Mucosa of gallbladder (tissue), 1 donor: Measurements from ENCODE around the gene CDK18. TPM values are rescaled to one million over a fixed set of nuclear protein-coding genes. Genes with fewer than 3 reads are reported as not detected.
"Not testable (repeated sequence)": the region's sequence is repeated elsewhere in the genome, so short reads cannot be mapped to it uniquely, and the experiment has no call there.

Experiments
- DNase-seq: peaks from one replicate; pipeline ENCODE4 v3.0.0-alpha.2; 2020; ENCODE audit warnings: low spot score
- total RNA-seq: library from RNA; stranded (reverse); gene quantifications from one replicate; pipeline ENCODE4 v1.2.1, GENCODE V29; 2021
- donor health status: DM: no; HTN: no; CAD: no.

Gene CDK18
- 76.4 TPM for total RNA-seq

DNA sequence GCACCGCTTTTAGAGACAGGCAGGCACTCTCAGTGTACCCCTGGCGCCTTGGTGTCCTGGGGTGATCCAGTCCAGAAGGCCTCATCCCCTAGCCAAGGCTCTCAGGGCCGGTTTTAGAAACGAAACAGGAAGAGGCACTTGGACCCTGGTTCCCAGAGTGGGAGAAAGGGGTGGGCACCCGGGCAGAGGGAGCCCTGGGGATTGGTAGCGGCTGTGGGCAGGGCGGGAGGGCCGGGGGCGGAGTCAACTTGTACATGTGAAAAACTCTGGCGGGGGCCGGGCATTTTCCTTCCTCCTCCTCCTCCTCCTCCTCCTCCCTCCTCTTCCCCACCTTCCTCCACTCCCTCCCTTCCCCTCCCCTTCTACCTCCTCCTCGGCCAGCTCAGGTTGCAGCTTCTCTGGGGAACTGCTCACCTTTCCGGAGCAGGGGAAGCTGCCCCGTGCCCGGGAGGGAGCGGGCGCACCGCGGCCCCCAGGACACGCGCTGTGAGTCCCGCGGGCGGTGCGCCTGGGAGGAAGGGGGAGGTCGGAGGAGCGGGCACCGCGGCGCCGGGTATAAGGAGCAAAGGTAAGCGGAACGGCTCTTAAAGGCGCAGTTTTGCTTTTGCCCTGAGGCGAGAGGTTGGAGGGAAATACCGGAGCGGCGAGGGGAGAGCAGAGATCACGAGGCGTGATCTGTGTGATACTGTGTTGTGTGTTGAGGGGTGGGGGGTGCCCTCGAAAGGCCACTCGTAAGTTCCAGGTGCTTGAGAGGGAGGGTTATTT is at the start of gene CDK18:
Gene CDK18, plus strand, starts transcription at position 359 of the 765 bp plus-strand sequence. CDS start 18,499 bp downstream, outside the sequence.
- peak; percentile 88 for DNase-seq

DNA sequence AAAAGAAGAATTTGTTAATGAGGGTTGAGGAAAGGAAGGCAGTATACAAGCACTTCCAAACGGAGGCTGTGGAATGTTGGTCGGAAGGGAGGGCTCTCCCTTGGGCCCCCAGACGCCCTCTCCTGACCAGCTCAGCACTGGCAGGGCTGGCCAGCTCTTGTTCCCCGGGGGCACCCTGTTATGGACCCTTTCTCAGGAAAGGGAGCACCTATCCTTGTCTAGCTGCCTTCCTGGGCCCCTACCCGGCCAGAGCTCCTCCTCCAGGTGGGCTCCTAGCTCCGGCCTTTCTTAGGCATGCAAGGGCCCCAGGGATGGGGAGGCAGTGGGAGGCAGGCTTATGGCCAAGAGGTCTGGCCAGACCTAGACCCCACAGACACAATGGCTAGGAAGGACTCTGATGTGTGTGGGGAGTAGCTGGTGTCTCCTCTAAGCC is 49.5 kb upstream of the CDK18 start:
- no peak for DNase-seq

DNA sequence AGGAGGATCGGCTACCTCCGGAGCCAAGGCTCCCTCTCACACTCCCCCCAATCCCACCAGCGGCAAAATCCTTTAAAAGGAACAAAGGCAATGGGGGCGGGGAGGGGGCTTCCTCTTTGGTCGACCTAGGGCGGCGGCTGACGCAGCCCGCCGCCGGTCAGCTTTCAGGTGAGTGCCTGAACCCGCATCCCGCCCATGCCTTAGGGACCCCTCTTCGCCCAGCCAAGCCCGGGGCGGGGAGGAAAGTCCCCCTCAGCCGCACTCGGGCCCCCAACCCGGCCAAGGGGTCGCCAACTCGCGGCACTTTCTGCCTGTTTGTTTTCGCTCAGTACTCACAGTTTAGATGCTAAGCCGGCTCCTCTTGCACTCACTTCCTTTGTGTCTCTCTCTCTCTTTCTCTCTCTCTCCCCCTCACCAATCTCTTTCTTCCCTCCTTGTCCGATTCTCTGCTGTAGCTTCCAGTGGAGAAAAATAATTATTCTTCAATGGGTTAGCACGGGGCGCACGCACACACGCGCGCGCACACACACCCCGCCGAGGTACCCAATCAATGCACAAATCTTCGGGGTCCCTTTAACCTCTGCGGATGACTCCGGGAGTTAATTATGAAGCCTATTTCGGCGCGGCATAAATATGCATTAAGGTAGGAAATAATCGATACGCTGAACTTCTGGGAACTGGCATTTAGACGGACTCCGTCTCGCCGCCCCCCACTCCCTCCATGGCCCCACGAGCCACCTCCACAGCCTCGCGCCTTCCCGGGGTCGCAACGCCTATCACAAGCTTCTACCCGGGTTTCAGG is 48.7 kb upstream of the CDK18 start, which contains the start of gene BLACAT1:
Gene BLACAT1, minus strand, starts transcription at position 465 of the 802 bp plus-strand sequence.
- DNase-seq = no peak

DNA sequence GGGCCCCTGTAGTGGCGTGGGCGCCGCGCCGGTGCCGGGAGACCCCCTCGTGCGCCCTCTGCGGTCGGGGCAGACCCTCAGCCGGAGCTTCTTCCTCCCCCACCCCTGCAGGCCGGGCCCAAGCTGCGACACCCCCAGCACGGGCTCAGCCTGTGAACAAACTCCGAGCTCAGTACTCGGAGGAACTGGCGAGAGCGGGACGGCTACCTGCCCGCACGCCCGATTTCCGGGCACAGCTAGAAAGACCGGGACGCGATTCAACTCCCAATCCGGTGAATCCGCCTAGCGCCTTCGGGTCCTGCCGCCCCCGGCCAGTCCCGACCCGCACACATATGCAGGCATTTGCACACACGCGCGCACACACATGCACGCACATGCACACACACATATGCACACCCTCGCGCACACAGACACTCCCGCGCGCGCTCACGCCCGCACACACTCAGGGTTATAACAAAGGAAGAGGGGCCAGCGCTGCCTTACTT is 48.0 kb upstream of the CDK18 start:
- DNase-seq = no peak

DNA sequence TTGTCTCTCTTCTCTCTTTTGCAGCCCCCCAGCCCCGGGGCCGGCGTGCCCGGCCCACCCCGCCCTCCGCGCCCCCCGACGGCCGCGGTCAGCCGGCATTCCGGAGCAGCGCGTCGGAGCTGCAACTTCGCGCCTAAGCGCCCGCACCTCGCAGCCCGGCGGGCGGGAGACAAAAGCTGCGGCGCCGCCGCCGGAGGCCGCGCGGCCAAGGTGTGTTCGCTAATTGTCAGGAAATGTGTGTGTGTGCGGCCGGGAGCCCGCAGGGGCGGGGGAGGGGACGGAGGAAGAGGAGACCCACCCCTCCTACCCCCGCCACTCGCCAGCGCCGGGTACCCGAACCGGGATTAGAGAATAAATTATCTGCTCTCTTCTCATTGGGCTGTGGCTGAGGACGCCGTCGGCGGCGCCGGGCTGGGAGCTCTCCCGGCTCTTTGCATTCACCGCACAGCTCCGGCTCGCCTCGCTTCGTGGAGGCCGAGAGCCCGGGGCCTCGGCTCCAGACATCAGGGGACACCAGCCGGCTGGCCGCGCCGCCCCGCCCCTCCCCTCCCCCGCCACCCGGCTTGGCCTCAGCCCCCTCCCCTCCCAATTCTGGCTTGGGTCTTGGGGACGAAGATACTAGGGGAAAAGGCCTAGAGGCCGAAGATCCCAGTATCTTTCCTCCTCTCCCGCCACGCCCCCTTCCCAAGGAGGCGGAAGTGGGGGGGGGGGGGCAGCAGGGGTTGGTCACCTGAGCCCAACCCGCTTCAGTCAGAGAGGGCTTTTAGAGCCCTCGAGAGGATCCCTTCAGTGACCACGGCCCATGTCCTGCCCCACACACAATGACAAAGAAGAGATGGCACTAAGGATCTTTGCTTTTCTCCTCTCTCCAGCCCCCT is 47.4 kb upstream of the CDK18 start:
- DNase-seq = no peak

DNA sequence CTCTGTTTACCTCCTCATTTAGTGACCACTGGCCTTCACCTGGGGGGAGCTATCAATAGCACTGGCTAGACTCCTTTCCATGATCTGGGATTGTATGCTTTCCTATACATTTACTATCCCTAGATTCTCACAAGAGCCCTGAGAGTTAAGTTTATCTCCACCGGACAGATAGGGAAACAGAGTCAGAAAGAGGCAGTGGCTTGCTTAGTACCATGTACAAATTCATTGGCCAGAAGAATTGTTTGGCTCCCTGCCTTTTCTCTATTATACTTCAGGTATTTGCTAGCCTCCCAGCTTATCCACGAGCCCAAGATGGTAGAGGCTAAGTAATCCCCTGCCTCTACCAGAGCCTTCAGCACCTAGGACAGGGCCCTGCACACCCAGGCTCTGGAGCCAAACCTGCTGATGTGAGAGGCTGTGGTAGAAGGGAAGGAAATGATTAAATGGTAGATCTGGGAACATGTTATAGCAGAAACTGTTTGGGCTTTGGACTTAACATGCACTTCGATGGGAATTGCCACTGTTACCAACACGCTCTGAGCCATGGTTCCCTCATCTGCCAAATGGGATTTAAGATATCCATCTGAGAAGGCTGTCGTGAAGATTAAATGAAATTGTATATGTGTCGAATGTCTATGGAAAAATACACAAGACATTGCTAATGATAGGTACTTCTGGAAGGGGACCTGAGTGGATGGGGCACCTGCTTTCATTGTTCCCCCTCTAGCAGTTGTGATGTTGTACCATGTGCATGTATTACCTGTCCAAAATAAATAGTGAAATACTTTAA is 45.5 kb upstream of the CDK18 start:
- DNase-seq = peak; percentile 53

DNA sequence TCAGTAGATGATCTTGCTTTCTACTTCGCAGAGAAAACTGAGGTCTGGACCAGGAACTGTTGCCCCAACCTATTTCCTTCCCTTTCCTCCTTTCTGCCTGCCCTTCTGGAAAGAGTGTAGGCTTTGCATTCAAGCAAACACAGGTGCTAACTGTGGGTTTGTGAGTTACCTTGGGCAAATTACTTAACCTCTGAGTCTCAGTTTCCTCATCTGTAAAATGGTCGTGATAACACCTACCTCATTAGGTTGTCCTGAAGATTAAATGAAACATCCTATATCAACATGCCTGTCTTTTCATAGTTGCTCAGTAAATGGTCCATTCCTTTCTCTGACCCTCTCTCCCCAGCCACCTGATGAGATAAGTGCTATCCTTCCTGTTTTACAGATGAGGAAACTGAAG is 39.1 kb upstream of the CDK18 start:
- no peak for DNase-seq

DNA sequence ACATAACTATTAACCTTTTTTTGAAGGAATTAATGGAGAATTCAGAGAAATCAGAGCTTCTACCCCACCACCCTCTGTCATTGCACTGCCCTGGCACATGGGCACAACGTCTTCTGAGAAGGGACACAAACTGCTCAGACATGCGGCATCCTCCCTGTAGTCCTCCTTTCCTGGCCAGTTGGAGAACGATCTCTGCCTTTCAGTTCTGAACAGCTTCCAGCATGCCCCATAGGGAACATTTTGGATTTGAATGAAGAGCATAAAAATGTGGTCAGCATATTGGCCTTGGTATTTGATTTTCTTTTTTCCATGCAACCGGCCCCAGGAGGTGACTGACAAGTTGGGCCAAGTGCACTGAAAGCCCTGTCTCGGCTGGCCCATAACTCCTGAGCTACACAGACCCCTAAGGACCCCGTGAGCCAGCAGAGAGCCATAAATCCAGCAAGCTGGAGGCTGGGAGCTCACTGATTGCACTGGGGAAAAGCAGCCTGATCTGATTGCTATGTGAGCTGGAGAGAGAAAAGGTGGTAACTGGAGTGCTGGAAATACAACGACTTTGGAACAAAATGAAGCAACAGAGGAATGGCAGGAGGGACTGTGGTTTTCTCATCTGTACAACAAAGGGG is 37.8 kb upstream of the CDK18 start:
- DNase-seq = no peak

DNA sequence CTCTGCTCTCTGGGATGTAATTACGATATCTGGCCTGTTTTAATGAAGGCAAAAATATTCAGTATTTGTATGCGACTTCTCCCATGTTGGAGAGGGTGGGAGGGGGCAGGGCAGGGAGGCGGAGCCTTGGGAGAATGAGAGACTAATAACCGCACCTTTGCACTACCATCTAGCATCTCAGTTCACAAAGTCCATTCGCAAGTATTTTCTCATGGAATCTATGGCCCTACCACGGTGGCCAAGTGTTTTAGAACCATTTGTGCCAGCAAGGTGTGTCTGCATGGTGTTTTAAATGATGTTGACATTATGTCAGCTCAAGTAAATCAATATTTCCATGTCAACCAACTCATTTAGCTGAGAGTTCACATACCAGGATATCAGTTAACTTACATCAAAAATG is 34.3 kb upstream of the CDK18 start:
- peak; percentile 73 for DNase-seq

DNA sequence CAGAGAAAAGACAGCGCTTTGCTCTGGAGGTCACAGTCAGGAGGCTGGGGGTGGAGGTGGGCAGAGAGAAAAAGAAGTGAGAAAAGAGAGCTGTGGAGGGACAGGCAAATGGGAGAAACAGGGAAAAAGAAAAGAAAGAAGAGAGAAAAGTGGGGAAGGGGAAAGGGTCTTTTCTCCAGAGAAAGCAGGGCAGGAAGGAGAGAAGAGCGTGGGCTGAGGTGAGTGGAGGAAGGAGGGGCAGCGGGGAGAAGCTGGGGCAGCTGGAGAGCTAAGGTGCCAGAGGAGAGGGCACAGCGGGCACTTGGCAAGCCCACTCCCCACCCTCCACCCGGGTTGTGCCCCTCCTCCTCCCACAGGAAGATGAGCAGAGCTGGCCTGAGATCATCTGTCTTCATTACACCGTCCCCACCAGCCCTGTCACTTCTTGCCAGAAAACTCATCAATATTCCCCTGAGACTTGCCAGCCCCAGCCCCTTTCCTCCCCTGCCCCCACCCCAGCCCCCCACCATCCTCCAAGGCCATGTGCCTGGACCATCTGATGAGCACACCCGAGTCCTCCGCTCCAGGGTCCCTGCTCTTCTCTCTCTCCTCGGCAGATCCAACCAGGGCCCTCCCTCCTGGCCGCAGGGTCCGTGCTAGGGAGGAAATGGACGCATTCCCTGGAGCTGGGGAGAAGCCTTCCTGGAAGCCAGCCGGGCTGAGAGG is 31.6 kb upstream of the CDK18 start:
- DNase-seq = no peak

DNA sequence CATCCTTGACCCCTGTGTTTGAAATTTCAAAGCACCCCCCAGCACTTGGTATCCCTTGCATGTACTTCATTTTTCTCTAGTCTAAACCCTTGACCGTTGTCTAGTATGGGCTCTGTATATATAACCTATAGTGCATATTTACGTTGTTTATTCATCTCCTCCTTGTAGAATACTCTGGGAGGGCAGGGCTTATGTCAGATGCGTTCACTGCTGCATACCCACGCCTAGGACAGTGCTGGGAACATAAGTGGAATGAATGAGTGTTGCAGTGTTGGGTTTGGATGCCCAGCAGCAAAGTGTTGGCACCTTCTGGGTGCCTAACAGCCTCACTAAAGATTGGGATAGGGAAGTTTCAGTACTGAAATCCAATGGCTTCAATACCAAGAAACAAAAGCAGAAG is 31.0 kb upstream of the CDK18 start:
- no peak for DNase-seq

DNA sequence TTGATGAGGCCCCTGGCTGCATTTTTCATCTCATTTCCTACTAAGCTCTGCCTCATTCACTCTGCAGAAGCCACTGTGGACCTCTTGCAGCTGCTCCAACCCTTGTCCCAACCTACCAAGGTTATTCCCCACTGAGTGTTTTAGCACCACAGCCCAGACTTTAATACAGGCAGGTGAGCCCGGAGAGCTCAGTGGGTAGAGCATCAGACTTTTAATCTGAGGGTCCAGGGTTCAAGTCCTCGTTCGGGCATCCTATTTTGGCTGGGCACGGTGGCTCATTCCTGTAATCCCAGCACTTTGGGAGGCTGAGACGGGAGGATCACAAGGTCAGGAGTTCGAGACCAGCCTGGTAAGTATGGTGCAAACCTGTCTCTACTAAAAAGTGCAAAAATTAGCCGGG is 30.5 kb upstream of the CDK18 start:
- DNase-seq = no peak

DNA sequence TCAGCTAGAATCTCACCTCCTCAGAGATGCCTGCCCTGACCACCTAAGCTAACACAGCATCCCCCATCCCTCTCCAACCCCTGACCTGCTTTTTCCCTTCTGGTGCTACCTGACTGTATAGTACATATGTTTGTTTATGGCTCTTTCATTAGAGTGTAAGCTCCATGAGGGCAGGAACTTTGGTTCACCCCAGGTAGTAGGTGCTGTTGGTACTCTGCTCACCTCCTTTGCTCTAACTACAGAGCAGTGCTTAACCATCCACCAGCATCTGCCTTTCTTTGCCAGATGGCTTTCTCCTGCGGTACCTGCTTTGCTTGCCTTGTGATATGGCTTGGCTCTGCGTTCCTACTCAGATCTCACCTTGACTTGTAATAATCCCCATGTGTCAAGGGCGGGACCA is 29.9 kb upstream of the CDK18 start:
- no peak for DNase-seq

DNA sequence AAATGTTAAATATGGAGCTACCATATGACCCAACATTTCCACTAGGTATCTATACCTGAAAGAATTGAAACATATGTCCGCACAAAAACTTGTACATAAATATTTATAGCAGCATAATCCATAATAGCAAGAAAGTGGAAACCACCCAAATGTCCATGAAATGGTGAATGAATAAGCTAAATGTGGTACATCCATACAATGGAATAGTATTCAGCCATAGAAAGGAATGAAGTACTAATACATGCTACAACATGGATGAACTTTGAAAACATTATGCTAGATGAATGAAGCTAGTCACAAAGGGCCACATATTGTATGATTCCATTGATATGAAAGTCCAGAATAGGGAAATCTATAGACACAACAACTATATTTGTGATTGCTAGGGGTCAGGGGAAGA is 28.6 kb upstream of the CDK18 start:
- no peak for DNase-seq

DNA sequence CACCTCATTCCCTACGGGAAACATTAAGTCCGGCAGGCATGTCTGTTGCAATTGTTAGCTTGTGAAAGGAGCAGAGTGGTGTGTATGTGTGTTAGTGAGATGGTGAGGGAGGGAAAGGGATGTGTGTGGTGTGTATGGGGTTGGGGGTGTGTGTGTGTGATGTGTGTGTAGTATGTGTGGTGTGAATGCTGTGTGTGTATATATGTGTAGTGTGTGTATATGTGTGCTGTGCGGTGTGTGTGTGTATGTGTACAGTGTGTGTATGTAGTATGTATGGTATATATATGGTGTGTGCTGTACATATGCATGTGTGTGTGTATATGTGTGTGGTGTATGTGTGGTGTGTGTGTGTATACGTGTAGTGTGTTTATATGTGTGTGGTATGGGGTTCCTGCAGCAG is 27.8 kb upstream of the CDK18 start:
- DNase-seq = no peak

DNA sequence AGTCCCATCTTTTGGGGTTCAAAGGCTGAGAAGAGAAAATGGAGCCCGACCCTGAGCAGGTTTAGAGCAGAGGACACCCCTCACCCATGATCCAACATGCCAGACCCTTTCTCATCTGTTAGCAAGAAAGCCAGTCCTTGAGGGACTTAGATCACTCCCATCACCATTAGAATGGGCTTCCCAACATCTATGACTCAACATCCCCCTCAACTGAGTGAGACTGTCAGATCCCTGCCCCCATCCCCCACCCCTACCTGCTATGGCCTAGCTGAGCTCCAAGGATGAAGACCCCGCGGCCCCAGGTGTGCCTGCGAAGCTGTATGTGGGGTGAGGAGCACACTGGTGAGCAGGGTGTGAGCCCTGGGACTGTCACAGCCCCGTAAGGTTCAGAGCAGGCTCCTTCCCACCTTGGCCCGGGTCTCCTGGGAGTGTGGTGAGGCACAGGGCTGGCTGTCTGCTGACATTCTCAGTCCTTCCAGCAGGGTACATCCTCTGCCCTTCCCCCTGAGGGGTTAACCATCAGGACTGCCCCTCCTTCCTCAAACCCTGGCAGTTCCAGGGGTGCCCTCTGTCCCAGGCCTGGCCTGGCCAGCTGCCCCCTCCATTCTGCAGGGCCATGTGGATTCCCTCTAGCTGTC is 27.2 kb upstream of the CDK18 start:
- DNase-seq = no peak

DNA sequence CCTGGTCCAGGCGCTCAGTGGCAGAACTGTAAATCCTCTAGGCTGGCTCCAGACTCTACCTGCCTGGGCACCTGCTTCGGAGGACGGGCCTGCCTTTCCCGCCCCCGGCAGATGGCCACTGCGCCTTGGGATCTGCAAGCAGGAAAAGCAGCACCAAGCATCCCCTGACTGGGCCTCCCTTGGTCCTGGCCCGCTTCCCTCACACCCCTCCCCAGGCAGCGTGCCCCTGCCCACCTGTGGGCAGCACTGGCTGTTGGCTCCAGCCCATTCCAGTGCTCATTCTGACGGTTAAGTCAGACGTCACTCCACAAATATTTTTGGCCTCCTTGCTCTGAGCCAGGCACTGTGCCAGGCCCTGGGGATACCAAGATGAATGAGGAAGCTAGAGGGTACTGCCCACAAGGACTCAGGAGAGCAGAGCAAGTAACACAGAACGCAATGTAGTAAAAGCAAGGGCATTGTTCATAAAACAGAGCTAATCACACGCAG is 26.7 kb upstream of the CDK18 start:
- peak; percentile 91 for DNase-seq

DNA sequence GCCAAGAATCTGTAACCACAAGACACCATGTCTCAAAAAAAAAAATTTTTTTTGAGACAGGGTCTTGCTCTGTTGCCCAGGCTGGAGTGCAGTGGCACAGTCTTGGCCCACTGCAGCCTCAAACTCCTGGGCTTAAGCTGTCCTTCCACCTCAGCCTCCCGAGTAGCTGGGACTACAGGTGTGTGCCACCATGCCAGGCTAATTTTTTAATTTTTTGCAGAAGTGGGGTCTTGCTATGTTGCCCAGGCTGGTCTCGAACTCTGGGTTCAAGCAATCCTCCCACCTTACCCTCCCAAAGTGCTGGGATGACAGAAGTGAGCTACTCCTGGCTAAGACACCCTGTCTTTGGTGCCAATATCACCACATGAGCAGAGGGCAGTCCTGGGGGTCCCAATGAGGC is 25.5 kb upstream of the CDK18 start:
- not testable (repeated sequence) for DNase-seq

DNA sequence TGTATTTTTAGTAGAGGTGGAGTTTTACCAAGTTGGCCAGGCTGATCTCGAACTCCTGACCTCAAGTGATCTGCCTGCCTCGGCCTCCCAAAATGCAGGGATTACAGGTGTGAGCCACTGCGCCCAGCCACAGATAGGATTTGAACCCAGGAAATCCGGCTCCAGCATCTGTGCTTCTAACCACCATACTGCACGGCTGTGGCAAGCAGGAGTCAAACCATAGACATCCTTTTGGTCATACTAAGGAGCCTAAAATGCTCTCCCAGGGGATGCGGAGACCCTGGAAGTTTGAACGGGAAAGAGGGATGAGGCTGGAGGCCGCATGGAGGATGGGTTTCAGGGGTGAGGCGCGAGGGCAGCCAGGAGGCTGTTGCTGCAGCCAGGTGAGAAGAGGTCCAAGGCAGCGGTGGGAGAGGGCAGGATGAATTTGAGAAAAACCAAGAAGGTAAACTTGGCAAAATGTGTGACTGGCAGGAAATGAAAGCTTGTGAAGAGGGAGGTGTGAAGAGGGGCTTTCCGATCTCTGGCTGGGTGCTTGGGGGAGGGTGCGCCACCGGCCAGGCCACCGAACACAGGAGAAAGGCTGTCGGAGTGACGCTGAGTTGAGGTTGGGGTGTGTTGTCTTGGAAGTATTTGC is 24.0 kb upstream of the CDK18 start:
- no peak for DNase-seq
